NAMALWA (cell line): Measurements from ENCODE around the gene RMRP.

Experiments used
- DNase-seq: peaks from one replicate; pipeline ENCODE4 v3.0.0-alpha.2; 2015; ENCODE audit warnings: low spot score

The RMRP gene

DNA sequence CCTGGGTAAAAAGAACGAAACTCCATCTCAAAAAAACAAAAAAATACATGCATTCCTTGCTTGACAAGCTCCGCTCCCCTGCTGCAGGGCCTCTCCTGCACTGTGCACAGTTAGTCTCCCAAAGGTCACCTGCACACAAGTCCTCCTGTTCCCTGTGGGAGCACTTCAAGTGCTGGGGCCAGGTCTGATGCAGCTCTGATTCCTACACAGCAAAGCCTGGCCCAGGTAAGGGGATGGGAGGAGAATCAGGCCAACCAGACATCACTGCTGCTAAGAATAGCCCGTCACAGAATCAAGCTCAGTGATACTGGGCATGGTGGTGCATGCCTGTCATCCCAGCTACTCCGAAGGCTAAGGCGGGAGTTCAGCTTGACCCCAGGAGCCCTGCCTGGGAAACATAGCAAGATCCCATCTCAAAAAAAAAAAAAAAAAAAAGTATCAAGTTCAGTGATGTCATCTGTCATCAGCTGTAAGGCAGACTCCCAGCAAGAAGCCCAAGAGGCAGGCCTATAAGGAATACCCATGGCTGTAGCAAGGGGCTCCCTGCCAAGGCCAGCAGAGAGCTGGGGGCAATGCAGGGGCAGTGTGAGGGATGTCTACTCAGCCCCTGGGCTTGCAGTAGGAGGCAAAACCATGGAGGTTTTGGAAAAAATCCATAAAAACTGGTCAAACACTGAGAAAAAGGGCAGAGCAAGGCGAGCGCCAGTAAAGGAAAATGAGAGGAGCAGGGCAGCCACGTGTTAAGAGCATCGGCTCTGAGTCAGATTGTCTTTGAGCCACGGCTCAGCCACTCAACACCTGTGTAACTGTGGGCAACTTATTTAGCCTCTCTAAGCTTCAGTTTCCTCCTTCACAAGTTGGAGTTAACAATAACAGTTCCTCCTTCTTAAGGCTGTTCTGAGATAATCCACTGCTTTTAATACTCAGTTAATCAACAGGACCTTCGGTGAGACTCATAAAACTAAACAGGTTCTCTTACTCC is 28.7 kb upstream of the RMRP start:
- DNase-seq: peak; percentile 75

GRCh38 chr9:35685506-35685905 is 27.7 kb upstream of the RMRP start:
- DNase-seq: no peak

DNA sequence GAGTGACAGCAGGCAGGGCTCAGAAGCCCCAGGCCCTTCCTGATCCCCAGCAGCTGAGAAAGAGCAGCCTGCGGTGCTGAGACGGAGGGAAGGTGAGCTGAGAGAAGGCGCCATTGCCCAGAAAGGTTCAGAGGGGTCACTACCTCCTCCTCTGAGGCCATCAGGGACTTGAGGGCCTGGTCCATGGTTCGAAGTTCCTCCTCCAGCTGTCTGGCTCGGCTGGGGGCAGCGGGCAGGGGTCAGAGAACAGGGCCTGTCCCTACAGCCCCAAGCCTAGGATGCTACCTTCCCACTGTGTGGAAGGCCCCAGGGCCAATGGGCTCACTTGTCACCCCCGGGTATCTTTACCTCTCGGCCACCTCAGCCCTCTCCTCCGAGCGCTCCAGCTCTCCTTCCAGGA is 27.1 kb upstream of the RMRP start:
- DNase-seq: no peak

DNA sequence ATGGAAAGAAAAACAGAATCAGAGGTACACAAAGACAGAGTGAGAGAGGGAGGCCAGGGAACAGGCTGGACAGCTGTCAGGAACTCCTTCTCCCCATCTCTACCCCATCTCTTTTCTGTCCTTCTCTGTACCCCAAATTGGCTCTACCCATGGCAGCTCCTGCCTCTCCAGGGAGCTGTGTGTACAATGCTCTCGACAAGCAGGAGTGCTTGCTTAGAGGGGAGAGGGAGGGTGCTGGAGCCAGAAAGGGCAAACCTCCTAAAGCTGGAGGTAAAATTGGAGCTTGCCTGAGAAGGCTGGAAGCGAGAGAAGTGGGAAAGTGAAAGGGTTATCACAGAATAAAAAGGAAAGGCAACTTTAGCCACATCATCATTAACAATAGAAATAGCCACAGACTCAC is 25.5 kb upstream of the RMRP start:
- no peak for DNase-seq

DNA sequence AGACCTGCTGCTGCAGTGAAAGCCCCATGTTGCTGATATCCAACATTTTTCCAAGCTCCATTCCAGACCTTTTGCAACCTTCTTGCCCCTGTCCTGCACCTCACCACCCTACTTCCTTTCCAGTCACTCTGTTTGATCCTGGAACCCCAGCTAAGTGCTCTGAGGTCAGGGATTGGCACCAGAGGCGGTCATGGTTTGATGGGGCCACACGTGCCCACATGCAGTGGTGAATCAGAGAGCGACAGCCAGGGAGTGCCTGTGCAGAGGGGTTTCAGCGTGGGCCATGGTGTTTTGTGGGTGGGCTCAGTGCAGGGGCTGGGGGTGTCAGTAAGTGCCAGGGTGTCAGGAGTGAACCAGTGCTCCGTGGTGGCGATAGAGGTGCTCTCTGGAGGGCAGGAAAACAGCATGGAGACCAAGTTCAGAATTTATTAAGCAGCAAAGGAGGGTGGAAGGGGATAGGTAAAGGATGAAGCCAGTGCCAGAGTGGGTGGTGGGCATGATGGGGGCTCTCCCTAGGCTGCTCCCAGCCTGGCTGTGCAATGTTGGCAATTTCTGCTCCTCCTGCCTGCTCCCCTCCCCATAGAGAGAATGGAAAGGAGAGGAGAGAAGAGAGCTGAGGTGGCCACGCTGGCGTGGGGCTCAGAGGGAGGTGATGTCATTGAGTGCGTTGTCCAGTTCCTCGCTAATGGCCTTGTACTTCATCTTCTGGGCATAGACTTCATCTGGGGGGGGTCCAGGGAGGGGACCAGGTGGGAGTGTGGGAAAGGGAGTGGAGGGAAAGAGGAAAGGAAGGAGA is 24.9 kb upstream of the RMRP start:
- no peak for DNase-seq

DNA sequence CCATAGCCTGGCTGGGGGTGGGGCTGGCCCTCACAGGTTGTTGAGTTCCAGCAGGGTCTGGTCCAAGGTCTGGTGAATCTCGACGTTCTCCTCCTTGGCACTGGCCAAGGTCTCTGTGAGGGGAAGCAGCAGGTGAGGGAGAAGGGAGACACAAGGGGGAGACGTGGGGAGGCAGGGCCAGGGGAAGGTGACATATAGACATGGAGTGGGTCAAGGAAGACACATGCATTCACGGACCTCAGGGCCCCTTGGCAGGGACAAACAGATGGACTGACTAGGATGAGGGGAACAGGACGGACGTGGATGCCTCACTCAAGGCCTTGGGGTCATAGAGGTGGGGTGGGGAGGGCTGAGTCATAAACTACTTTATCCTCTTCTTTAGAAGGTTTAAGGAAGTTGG is 24.2 kb upstream of the RMRP start:
- no peak for DNase-seq

- no peak for DNase-seq
These were observed 23.7 kb upstream of the RMRP start for GRCh38 chr9:35681341-35682002.

DNA sequence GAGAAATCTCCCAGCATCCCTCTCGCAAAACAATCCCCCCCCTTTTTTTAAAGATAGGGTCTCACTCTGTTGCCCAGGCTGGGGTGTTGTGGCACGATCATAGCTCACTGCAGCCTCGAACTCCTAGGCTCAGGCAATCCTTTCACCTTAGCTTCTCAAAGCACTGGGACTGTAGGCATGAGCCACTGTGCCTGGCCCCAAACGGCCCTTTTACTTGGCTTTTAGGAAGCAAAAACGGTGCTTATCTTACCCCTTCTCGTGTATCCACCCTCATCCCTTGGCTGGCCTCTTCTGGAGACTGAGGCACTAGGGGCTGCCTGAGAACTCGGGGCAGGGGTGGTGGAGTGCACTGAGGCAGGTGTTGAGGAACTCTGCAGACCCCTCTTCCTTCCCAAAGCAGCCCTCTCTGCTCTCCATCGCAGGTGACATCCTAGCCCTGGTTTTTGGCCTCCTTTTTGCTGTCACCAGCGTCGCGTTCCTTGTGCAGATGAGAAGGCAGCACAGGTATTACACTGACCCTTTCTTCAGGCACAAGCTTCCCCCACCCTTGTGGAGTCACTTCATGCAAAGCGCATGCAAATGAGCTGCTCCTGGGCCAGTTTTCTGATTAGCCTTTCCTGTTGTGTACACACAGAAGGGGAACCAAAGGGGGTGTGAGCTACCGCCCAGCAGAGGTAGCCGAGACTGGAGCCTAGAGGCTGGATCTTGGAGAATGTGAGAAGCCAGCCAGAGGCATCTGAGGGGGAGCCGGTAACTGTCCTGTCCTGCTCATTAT is 22.7 kb upstream of the RMRP start:
- peak; percentile 83 for DNase-seq

- DNase-seq: no peak
These were observed 22.0 kb upstream of the RMRP start for GRCh38 chr9:35679766-35680330.

DNA sequence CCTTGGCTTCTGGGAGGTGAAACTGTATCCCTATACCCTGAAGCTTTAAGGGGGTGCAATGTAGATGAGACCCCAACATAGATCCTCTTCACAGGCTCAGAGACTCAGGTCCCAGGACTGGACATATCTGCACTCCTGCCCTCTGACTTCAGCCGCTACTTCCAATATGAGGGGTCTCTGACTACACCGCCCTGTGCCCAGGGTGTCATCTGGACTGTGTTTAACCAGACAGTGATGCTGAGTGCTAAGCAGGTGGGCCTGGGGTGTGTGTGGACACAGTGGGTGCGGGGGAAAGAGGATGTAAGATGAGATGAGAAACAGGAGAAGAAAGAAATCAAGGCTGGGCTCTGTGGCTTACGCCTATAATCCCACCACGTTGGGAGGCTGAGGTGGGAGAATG is 21.3 kb upstream of the RMRP start:
- DNase-seq: no peak

GRCh38 chr9:35675732-35676392 is 18.0 kb upstream of the RMRP start:
- no peak for DNase-seq

DNA sequence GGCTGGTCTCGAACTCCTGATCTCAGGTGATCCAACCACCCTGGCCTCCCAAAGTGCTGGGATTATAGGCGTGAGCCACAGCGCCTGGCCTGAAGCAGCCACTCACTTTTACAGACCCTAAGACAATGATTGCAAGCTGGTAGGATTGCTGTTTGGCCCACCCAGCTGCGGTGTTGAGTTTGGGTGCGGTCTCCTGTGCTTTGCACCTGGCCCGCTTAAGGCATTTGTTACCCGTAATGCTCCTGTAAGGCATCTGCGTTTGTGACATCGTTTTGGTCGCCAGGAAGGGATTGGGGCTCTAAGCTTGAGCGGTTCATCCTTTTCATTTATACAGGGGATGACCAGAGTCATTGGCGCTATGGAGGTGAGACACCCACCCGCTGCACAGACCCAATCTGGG is 17.4 kb upstream of the RMRP start:
- no peak for DNase-seq

DNA sequence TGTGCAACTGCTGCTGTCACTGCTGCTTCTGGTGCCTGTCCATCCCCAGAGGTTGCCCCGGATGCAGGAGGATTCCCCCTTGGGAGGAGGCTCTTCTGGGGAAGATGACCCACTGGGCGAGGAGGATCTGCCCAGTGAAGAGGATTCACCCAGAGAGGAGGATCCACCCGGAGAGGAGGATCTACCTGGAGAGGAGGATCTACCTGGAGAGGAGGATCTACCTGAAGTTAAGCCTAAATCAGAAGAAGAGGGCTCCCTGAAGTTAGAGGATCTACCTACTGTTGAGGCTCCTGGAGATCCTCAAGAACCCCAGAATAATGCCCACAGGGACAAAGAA is 16.2 kb upstream of the RMRP start:
- DNase-seq: no peak

GRCh38 chr9:35673132-35674024 is 15.6 kb upstream of the RMRP start, which contains the start of gene CA9:
Gene CA9 (plus strand): TSS chr9:35673928. CDS start chr9:35673960, 32 bp downstream.
- DNase-seq: no peak

GRCh38 chr9:35669331-35670145 is 11.7 kb upstream of the RMRP start:
- DNase-seq: no peak

DNA sequence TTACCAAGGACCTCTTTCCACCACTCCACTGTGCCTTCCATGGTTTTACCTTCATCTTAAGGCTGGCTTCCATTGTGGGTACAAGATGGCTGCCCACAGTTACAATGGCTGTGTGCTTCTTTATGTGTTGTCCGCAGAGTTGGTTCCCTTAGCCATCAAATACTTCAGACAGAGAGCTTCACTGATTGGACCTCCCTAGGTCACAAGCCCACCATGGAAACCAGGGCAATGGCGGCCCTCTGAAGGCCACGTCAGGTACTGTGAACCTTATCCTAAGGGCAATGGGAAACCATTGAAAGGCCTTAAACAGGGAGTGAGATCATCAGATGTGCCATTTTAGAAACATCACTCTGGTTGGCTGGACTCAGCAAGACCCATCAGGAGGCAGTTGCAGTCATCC is 10.1 kb upstream of the RMRP start:
- no peak for DNase-seq

DNA sequence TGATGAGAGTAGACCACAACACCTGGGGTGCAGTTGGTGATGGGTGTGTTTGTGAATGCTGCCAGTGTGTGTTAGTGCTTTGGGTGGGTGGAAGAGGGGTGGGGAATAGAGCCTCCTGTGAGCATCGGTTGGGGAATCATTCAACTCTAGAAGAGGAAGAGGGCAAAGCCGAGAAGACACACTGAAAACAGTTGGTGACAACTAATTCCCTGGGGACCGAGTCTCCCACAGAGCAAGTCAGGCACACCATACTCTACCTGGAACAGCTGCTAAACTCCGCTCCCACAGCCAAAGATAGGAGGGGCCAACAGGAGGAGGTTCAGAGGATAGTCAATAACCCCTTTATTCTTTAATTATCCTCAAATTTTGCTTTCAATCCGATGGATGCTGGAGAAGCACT is 8.7 kb upstream of the RMRP start:
- peak; percentile 14 for DNase-seq

- no peak for DNase-seq
These were observed 8.2 kb upstream of the RMRP start for GRCh38 chr9:35666045-35666444.

GRCh38 chr9:35665471-35665818 is 7.6 kb upstream of the RMRP start:
- no peak for DNase-seq
